Tibial nerve (tissue), 4 donors: Measurements from ENCODE around the gene DDX54. TPM values are rescaled to one million over a fixed set of nuclear protein-coding genes. Genes with fewer than 3 reads are reported as not detected.

Experiments used
- DNase-seq, 2 donors: peaks; one replicate each; pipeline ENCODE4 v3.0.0-alpha.2; 2019; ENCODE audit warnings: low spot score in 2 of 2
- H3K27ac ChIP-seq, 4 donors: fragments of 200-600 bp; sonication (generic) in 3 of 4; one replicate each; pipeline ENCODE4 v1.5.1; 2017 to 2019; ENCODE audit warnings: mild to moderate bottlenecking in 1 of 4
- H3K27me3 ChIP-seq, 2 donors: fragments of 200-600 bp; sonication (generic) in 1 of 2; one replicate each; pipeline versions ENCODE4 v1.5.1 to v1.6.0; 2017 to 2019
- H3K36me3 ChIP-seq, 3 donors: fragments of 200-600 bp; sonication (generic); one replicate each; pipeline ENCODE4 v1.5.1; 2018 to 2019
- H3K4me1 ChIP-seq, 4 donors: fragments of 200-600 bp; sonication (generic) in 3 of 4; one replicate each; pipeline ENCODE4 v1.5.1; 2017 to 2019
- H3K4me3 ChIP-seq, 4 donors: fragments of 200-600 bp; sonication (generic) in 3 of 4; one replicate each; pipeline ENCODE4 v1.5.1; 2017 to 2019; ENCODE audit warnings: mild to moderate bottlenecking in 1 of 4, moderate library complexity in 1 of 4
- H3K9me3 ChIP-seq, 4 donors: fragments of 200-600 bp; sonication (generic) in 3 of 4; one replicate each; pipeline ENCODE4 v1.5.1; 2017 to 2019
- EP300 ChIP-seq, 2 donors: sonication (generic); formaldehyde crosslinking; IDR thresholded peaks; one replicate each; pipeline ENCODE4 v1.6.1; 2017; ENCODE audit warnings: antibody characterized with exemption in 2 of 2, mild to moderate bottlenecking in 1 of 2
- POLR2A ChIP-seq, 2 donors: fragments of 450-650 bp; IDR thresholded peaks; one replicate each; pipeline ENCODE4 v1.6.1; 2017; ENCODE audit warnings: antibody characterized with exemption in 2 of 2, mild to moderate bottlenecking in 2 of 2, moderate library complexity in 2 of 2
- WGBS, 2 donors: methylation state at CpG; one replicate each; pipeline ENCODE4 v1.1.5; 2018; 5-methylcytosine and 5-hydroxymethylcytosine counted together
- total RNA-seq, 4 donors: library from RNA; depleted of rRNA; stranded (reverse); fragments of >200 nt; gene quantifications; one replicate each; pipeline ENCODE4 v1.1.0, GENCODE V29; 2016
- TF ChIP-seq, protein P1 (sequence below), 5 experiments: fragments of 200-600 bp in 3 of 5; fragments of 450-650 bp in 2 of 5; sonication (generic) in 3 of 5; IDR thresholded peaks; one replicate each; pipeline ENCODE4 v1.5.1; 2016 to 2019; ENCODE audit warnings: antibody characterized with exemption in 5 of 5, mild to moderate bottlenecking in 3 of 5, moderate library complexity in 2 of 5

DDX54 gene
- total RNA-seq, 4 donors from 2014 or later = 49.4 to 105 (median 83.0) TPM

DNA sequence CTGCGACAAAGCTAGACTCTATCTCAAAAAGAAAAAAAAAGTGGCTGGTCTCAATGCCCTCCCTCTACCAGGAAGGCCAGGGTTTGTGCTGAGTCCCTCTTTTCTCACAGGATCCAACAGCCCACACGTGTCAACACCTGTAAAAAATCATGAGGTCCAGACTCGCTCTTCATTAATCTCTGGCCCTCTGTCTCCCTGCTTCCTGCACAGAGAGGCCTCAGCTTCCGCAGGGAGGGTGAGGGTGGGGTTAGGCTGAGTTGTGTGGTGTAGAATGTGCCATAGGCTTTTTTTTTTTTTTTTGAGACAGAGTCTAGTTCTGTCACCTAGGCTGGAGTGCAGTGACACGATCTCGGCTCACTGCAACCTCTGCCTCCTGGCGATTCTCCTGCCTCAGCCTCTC, 29.6 kb downstream of the DDX54 start:
- Histone ChIP-seq H3K9me3 (no peaks in the 10 kb centered on the region), H3K4me1 (peaks cover 0 to 30% (median 13%) of the 10 kb centered on the region in 4 donors), H3K27ac (no peak overlapping the region), H3K4me3 (no peak overlapping the region), H3K36me3 (peaks cover 0 to 35% (median 12%) of the 10 kb centered on the region in 3 donors), H3K27me3 (peaks cover 0 to 45% of the 10 kb centered on the region in 2 donors)
- TF ChIP-seq, protein P1, sequence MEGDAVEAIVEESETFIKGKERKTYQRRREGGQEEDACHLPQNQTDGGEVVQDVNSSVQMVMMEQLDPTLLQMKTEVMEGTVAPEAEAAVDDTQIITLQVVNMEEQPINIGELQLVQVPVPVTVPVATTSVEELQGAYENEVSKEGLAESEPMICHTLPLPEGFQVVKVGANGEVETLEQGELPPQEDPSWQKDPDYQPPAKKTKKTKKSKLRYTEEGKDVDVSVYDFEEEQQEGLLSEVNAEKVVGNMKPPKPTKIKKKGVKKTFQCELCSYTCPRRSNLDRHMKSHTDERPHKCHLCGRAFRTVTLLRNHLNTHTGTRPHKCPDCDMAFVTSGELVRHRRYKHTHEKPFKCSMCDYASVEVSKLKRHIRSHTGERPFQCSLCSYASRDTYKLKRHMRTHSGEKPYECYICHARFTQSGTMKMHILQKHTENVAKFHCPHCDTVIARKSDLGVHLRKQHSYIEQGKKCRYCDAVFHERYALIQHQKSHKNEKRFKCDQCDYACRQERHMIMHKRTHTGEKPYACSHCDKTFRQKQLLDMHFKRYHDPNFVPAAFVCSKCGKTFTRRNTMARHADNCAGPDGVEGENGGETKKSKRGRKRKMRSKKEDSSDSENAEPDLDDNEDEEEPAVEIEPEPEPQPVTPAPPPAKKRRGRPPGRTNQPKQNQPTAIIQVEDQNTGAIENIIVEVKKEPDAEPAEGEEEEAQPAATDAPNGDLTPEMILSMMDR (IDR thresholded peaks at IDR 0.05) = no peak
- TF ChIP-seq EP300 (IDR thresholded peaks at IDR 0.05) (no peak), POLR2A (IDR thresholded peaks at IDR 0.05) (no peak)
- 67 to 73% methylated on average over 7 of the region's 7 CpGs for WGBS, 2 donors
- no peak for DNase-seq

DNA sequence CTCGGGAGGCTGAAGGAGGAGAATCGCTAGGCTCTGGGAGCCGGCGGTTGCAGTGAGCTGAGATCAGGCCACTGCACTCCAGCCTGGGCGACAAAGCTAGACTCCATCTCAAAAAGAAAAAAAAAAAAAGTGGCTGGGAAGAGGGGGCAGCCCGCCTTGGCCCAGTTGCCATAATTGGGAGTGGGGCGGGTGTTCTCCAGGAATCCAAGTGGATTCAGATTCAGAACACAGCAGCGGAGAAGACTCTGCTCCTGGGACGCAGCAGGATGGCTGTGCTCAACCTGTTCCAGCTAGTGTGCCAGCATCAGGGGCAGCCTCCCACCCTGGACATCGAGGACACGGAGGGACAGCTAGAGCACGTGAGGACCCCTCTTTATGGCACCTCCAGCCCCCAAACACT, 30.2 kb downstream of the DDX54 start:
- no peak for DNase-seq
- H3K36me3 ChIP-seq = peaks cover 0 to 29% (median 8%) of the 10 kb centered on the region in 3 donors
- H3K4me3 ChIP-seq = no peak overlapping the region
- 70 to 76% methylated on average over 12 of the region's 12 CpGs for WGBS, 2 donors
- no peaks in the 10 kb centered on the region for H3K9me3 ChIP-seq
- peaks cover 0 to 33% (median 13%) of the 10 kb centered on the region in 4 donors for H3K4me1 ChIP-seq
- TF ChIP-seq EP300 (IDR thresholded peaks at IDR 0.05) (no peak), POLR2A (IDR thresholded peaks at IDR 0.05) (no peak)
- TF ChIP-seq, protein P1 (IDR thresholded peaks at IDR 0.05) = no peak
- H3K27ac ChIP-seq = no peak overlapping the region
- H3K27me3 ChIP-seq = peaks cover 0 to 45% of the 10 kb centered on the region in 2 donors

DNA sequence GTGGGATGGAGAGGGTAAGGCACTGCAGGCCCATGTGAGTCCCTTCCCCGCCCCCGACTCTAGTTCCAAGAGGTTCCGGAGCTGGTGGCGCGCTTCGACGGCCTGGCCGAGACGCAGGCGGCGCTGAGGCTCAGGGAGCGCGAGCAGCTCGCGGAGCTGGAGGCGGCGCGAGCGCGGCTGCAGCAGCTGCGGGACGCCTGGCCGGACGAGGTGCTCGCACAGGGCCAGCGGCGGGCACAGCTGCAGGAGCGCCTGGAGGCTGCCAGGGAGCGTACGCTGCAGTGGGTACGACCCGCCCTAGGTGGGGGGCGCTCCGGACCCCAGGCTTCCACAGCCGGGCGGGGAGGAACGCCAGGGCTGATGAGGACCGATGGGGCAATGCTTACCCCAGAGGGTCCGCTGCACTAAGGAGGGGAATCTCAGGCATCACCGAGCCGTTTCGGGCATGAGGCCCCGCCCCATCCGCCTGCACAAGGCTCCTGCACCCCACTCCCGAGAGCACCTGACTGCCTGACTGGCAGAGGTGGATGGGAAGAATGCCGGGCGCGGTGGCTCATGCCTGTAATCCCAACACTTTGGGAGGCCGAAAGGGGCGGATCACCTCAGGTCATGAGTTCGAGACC, 30.8 kb downstream of the DDX54 start:
- peaks cover 0 to 45% of the 10 kb centered on the region in 2 donors for H3K27me3 ChIP-seq
- H3K36me3 ChIP-seq = peaks cover 0 to 23% (median 3%) of the 10 kb centered on the region in 3 donors
- 6 to 22% methylated on average over 10 to 51 of the region's 51 CpGs for WGBS, 2 donors
- DNase-seq = no peak
- no peak overlapping the region for H3K27ac ChIP-seq
- TF ChIP-seq EP300 (IDR thresholded peaks at IDR 0.05) (no peak), POLR2A (IDR thresholded peaks at IDR 0.05) (no peak)
- TF ChIP-seq, protein P1 (IDR thresholded peaks at IDR 0.05) = no peak
- H3K4me3 ChIP-seq = peak overlapping the region in 1 of 4 donors; percentile 23
- no peaks in the 10 kb centered on the region for H3K9me3 ChIP-seq
- peaks cover 0 to 39% (median 15%) of the 10 kb centered on the region in 4 donors for H3K4me1 ChIP-seq

DNA sequence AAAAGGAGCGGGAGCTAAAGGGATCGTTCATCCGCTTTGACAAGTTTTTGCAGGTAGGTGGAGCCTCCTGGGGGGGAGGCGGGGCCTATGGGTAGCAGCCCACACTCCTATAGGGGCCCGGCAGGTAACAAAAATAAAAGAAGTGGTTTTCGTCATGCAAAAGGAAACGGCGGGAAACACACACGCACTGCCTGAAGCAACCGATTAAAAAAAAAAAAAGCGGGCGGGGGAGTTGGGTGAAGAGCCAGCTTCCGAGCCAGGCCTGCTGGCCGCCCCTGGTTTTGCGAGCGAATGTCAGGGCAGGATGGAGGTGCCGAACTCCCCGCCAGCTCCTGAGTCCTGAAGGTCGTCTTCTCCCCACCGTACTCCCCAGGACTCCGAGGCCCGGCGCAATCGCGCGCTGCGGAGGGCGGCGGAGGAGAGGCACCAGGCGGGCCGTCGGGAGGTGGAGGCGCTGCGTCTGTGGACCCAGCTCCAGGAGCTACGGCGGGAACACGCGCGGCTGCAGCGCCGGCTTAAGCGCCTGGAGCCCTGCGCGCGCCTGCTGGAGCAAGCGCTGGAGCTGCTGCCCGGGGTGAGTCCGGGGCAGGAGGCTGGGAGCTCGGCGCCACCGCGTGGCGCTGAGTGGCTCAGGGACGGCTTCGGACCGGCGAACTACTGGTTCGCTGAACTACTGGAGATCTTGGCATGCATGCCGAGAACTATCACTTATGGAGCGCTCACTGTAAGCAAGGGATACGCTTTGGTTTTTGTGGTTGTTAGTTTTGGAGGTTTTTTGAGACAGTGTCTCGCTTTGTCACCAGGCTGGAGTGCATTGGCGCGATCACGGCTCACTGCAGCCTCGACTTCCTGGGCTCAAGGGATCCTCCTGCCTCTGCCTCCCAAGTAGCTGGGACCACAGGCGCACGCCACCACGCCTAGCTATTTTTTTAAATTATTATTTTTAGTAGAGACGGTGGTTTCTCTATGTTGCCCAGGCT, 32.2 kb downstream of the DDX54 start:
- Histone ChIP-seq H3K4me3 (peak overlapping the region; percentile 15 to 49 (median 32)), H3K4me1 (peaks cover 0 to 42% (median 15%) of the 10 kb centered on the region in 4 donors), H3K27ac (peak overlapping the region in 1 of 4 donors; percentile 63), H3K9me3 (peaks cover 0 to 2% (median 0%) of the 10 kb centered on the region in 4 donors), H3K36me3 (peaks cover 0 to 10% (median 0%) of the 10 kb centered on the region in 3 donors), H3K27me3 (peaks cover 0 to 45% of the 10 kb centered on the region in 2 donors)
- WGBS, 2 donors = 10 to 14% methylated on average over 33 to 60 of the region's 70 CpGs
- TF ChIP-seq EP300 (IDR thresholded peaks at IDR 0.05) (no peak), POLR2A (IDR thresholded peaks at IDR 0.05) (no peak)
- TF ChIP-seq, protein P1 (IDR thresholded peaks at IDR 0.05) = peak; percentile 13 to 71 (median 49)
- peak; percentile 32 to 38 for DNase-seq
